ENCODE results near the gene TSPEAR. TPM values are rescaled to one million over a fixed set of nuclear protein-coding genes. Genes with fewer than 3 reads are reported as not detected.

The TSPEAR gene
- total RNA-seq (ENCODE audit: unreplicated experiment): not detected
- long read RNA-seq: 0 reads

- Mint-ChIP-seq H3K4me1 (ENCODE audit: low read depth, unreplicated experiment) (peaks cover 16% of the 10 kb centered on the region), H3K36me3 (ENCODE audit: unreplicated experiment) (no peaks in the 10 kb centered on the region), H3K9me3 (ENCODE audit: unreplicated experiment) (peaks cover 2% of the 10 kb centered on the region), H3K27ac (ENCODE audit: unreplicated experiment) (no peak within 1 kb of the TSS), H3K4me3 (ENCODE audit: unreplicated experiment) (no peak within 1 kb of the TSS), H3K27me3 (ENCODE audit: unreplicated experiment) (peaks cover 20% of the 10 kb centered on the region)
- DNase-seq: no peak
- TF ChIP-seq CTCF (IDR thresholded peaks at IDR 0.05; ENCODE audit: partially characterized antibody, unreplicated experiment): no peak
Observed at GRCh38 chr21:44711327-44712202, at the start of gene TSPEAR. TSS of gene TSPEAR (minus strand) at chr21:44711572. CDS start at chr21:44711514, 58 bp downstream.

DNA sequence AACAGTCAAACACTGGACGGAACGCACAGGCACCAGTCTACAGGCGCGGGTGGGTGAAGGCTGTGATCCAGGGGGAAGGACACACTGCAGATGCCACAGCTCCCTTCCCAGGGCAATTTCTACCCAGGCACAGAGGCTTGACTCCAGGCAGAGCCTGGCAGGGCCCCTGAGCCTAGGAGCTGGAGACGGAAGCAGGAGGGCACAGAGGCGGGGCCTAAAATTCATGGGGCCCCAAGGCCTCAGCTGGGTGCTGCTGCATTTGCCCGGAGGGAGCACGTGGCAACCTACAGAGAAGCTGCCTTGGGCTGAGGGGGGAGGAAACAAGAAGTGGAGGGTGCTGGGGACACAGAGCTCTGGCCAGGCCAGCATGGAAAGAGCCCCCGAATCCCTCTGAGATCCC lies 49.0 kb upstream of the TSPEAR start:
- no peak overlapping the region for H3K4me3 Mint-ChIP-seq (ENCODE audit: unreplicated experiment)
- peaks cover 10% of the 10 kb centered on the region for H3K36me3 Mint-ChIP-seq (ENCODE audit: unreplicated experiment)
- peaks cover 11% of the 10 kb centered on the region for H3K27me3 Mint-ChIP-seq (ENCODE audit: unreplicated experiment)
- DNase-seq: no peak
- no peak overlapping the region for H3K27ac Mint-ChIP-seq (ENCODE audit: unreplicated experiment)
- no peak for TF ChIP-seq CTCF (IDR thresholded peaks at IDR 0.05; ENCODE audit: partially characterized antibody, unreplicated experiment)
- peaks cover 10% of the 10 kb centered on the region for H3K9me3 Mint-ChIP-seq (ENCODE audit: unreplicated experiment)
- no peaks in the 10 kb centered on the region for H3K4me1 Mint-ChIP-seq (ENCODE audit: low read depth, unreplicated experiment)

GRCh38 chr21:44759628-44760285 lies 48.4 kb upstream of the TSPEAR start:
- H3K9me3 Mint-ChIP-seq (ENCODE audit: unreplicated experiment): peaks cover 10% of the 10 kb centered on the region
- H3K27me3 Mint-ChIP-seq (ENCODE audit: unreplicated experiment): peaks cover 11% of the 10 kb centered on the region
- no peak overlapping the region for H3K4me3 Mint-ChIP-seq (ENCODE audit: unreplicated experiment)
- TF ChIP-seq CTCF (IDR thresholded peaks at IDR 0.05; ENCODE audit: partially characterized antibody, unreplicated experiment): no peak
- peaks cover 15% of the 10 kb centered on the region for H3K36me3 Mint-ChIP-seq (ENCODE audit: unreplicated experiment)
- no peak for DNase-seq
- no peak overlapping the region for H3K27ac Mint-ChIP-seq (ENCODE audit: unreplicated experiment)
- no peaks in the 10 kb centered on the region for H3K4me1 Mint-ChIP-seq (ENCODE audit: low read depth, unreplicated experiment)

- no peak for TF ChIP-seq CTCF (IDR thresholded peaks at IDR 0.05; ENCODE audit: partially characterized antibody, unreplicated experiment)
- H3K9me3 Mint-ChIP-seq (ENCODE audit: unreplicated experiment): peaks cover 10% of the 10 kb centered on the region
- DNase-seq: no peak
- H3K36me3 Mint-ChIP-seq (ENCODE audit: unreplicated experiment): peaks cover 17% of the 10 kb centered on the region
- H3K27me3 Mint-ChIP-seq (ENCODE audit: unreplicated experiment): peaks cover 11% of the 10 kb centered on the region
- no peak overlapping the region for H3K4me3 Mint-ChIP-seq (ENCODE audit: unreplicated experiment)
- H3K27ac Mint-ChIP-seq (ENCODE audit: unreplicated experiment): no peak overlapping the region
- H3K4me1 Mint-ChIP-seq (ENCODE audit: low read depth, unreplicated experiment): no peaks in the 10 kb centered on the region
Observed at GRCh38 chr21:44758781-44759627, 47.6 kb upstream of the TSPEAR start.
